DMS114 treated with DMSO at 0.1 percent for 48 hours (cell line): Measurements from ENCODE around the gene LCORL.
"Not testable (repeated sequence)": the region's sequence is repeated elsewhere in the genome, so short reads cannot be mapped to it uniquely, and the experiment has no call there.

Experiments
- DNase-seq: peaks from one replicate; lab custom pipeline; 2025; ENCODE audit not compliant: unreplicated experiment; lab: John Stamatoyannopoulos, UW

The LCORL gene

DNA sequence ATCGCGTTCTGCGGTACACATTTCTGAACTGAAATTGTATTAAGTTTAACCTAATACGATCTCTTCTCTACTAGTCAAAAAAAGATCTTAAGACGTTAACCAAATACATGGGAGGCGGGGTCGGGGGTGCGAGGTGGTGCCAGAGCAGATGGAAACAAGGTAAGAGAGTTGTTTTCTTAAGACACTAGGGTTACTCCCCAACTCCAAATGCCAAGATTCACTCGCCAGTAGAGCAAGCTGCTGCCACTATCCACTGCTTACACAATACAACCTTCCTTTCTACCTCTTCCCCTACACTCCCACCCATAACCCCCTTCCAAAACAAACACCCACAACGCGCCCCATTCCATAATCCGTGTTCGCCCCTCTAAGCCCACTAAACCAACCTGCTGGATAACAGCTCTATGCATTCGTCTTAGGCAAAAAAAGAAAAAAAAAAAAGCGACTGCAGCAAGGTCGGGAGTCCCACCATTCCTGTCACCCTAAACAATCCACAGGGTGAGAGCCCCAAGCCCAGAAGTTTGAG lies 1.3 kb downstream of the LCORL start:
- DNase-seq = no peak

DNA sequence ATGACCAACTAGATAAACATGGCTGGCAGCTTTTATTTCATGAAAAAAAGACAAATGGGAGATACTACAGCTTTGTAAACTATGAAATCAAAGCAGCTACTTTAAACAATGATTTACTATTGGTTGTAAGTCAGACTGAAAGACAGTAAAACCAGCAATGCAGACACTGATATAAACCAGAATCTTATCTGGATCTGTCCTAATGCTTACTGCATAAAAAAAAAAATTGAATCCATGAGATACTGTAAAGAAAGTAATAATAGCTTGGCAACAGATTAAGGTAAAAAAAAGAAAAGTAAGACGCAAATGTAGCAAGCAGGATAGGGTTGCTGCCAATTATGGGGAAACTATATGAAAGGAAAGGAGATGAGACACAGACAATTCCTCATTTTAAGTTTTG lies 7.3 kb downstream of the LCORL start:
- no peak for DNase-seq

DNA sequence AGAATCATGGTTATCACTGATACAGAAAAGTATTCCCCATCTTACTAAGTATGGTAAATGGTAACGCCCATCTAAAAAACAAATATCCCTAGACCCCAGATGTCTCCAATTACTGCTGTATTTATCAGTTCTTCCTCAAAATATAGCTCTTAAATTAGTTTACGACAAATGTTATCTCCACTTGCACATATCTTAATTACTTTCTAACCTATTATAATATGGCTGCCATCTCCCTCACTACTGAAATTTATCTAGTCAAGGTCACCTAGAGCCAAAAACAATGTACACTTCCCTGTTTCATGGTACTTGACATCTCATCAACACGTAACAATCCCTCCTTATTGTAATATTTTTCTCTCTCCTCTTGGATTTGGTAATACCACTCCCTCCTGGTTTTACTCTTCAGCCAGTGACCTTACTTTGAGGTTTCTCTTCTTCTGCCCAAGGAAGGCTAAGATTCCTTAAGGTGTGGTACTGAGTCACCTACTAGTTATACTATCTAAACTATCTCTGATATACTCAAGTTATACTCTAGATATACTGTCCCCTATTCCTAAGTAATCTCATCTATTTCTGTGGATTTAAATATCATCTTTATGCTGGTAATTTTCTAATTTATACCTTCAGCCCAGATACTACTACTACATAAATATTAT lies 8.6 kb downstream of the LCORL start:
- DNase-seq = no peak

DNA sequence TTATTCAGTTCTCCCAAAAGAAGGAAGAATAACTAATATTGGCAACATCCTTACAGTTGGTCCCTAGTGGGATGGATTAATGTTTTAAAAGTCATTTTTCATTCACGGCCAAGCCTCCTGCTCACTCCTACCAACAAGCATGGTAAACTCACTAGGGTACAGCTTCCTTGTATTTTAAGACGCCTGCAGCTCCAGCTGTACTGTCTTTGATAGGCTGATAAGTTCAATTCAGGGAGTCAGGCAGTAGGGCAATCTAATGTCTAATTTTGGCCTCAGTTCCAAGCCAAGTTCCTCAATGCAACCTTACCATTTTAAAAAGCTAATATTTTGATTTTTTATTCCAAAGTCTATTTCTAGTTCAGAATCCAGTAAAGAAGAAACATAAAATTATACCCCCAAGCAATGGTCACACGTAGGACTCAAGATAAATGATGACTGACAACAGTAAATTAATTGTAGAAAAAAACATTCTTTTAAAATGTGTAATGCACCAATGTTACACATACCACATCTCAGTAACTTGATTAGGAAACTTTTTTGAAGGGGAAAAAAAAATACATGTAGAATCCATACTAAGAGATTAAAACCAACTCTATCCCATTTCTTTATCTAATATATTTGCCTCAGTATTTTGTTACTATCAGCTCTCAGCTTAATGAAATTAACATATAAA lies 9.3 kb downstream of the LCORL start:
- no peak for DNase-seq

DNA sequence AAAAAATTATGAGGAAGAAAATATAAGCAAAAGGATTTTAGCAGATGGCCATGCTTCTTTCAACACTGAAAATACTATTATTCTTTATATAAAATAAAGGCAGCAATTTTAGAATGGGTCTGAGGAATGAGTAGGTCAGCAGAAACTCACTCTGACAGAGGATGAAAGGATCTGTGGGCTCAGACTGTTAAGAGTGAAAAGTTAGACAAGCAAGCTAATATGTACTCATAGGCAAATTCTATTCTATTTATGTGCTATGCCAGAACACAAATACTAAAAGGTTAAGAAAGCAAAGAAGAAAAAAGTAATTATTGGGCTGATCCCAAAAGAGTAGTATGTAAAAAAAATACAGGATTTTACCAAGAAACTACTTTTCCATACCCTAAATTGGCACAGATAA lies 13.9 kb downstream of the LCORL start:
- no peak for DNase-seq

DNA sequence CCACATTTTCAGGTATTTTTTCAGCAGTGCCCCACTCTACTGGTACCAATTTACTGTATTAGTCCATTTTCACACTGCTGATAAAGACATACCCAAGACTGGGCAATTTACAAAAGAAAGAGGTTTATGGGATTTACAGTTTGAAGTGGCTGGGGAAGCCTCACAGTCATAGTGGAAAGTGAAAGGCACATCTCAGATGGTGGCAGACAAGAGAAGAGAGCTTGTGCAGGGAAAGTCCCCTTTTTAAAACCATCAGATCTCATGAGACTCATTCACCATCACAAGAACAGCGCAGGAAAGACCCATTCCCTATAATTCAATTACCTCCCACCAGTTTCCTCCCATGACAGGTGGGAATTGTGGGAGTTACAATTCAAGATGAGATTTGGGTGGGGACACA lies 15.1 kb downstream of the LCORL start:
- not testable (repeated sequence) for DNase-seq

DNA sequence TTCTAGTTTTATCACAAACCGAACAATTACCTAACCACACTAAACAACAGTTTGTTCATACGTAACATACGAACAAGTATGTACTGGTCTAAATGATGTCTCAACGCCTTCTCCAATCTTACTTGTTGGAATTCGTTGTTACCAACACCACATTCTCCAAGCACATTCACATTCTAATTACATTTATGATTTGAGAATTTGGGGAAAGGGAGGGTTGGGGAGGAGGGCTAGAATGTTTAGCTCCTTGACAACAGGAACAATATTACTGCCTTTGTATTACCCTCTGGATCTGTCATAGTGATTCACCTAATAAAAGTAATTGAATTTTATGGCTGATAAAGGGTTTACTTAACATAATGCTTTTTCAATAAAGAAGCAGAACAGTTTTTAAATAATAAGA lies 24.4 kb downstream of the LCORL start:
- no peak for DNase-seq

DNA sequence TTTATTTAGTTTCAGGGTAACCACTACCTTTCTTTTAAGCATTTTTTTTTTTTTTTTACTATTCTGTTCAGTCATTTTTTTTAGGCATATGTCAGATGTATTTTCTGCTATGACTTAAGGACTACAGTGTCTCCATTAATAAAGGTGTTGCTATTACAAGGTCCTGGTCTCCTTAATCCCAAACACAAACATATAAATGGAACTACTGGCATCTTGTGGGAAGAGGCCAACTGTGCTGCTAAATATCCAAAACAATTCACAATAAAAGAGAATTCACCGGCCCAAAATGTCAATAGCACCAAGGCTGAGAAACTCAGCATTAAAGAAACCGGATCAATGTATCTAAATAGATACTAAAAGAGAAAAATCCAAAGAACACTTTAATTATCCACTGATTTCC lies 26.4 kb downstream of the LCORL start:
- no peak for DNase-seq

DNA sequence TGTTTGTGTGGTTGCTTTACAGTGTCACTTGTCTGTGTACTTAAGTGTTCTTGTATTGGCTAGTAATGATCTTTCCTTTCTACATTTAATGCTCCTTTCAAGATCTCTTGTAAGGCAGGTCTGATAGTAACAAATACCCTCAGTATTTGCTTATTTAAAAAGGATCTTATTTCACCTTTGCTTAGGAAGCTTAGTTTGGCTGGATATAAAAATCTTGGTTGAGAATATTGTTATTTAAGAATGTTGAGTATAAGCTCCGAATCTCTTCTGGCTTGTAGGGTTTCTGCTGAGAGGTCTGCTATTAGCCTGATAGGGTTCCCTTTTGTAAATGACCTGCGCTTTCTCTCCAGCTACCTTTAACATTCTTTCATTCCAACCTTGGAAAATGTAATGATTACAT lies 35.7 kb downstream of the LCORL start:
- no peak for DNase-seq

DNA sequence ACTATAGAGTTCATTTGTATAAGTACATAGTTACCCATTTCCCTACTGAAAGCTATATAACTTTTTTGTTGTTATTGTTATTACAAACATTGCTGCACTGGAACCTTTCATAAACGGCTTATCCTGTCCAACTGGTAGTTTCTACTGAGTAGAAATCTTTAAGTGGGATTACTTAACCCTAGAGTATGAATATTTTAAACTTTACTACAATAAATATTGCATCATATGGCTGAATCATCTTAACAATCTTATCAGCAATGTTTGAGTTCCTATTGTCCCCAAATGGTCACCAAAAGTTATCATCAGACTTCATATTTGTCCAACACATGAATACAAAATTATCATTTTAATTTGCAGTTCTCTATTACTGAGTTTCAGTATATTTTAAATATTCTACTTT lies 40.5 kb downstream of the LCORL start:
- no peak for DNase-seq

DNA sequence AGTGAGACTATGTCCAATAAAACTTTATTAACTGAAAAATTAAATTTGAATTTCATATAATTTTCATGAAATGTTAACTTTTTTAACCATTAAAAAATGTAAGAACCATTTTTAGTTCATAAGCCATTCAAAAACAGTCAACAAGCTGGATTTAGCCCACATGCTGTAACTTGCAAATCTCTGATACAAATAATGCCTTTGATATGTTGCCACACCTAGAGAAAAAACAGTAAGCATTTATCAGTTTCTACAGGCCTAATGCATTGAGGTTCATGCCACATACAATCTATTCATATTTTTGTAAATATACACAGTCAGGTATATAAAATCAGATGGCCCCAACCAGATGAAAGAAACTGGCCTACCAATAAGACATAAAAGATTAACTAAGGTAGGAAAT lies 52.8 kb downstream of the LCORL start:
- DNase-seq = no peak

DNA sequence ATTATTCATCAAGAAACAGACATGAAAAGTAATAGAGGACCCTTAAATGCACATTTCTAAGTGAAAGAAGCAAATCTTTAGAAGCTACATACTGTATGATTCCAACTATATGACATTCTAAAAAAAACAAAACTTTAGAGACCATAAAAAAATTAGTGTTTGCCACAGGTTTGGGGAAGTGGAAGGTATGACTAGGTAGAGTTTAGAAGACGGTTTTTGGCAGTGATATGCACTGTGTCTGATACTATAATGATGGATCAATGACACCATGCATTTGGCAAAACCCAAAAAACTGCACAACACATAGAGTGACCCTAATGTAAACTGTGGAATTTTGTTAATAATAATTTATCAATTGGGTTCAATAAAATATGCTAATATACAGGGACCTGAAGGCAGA lies 54.5 kb downstream of the LCORL start:
- DNase-seq = no peak

DNA sequence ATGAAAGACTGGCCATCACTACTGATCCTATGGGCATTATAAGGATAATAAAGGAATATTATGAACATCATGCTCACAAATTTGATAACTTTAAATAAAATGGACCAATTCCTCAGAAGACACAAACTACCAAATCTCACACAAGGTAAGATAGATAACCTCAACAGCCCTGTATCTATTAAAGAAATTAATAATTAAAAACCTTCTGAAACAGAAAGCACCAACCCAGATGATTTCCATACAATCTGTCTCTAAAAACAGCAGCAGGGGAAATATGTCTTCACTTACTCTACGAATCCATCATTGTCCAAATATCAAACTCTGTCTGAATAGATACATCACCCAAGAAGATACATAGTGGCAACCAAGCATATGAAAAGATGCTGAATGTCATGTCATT lies 55.2 kb downstream of the LCORL start:
- no peak for DNase-seq

DNA sequence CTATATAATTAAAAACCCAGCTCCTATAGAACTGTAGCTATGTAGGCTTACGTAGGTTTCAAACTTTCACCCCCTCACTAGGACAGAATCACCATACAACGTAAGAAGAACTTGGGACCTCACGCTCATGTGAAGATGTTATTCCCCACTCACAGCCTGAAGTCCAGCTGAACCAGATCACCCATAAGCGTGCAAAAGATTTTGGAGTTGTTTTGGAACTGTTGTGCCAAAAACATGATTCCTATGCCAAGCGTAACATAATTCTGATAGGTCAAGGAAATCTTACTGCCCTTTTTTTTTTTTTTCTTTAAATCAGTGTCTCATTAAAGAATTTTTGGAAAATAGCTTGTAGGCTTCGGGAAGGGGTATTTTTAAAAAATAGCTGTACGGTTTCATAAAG lies 57.0 kb downstream of the LCORL start:
- DNase-seq = no peak

DNA sequence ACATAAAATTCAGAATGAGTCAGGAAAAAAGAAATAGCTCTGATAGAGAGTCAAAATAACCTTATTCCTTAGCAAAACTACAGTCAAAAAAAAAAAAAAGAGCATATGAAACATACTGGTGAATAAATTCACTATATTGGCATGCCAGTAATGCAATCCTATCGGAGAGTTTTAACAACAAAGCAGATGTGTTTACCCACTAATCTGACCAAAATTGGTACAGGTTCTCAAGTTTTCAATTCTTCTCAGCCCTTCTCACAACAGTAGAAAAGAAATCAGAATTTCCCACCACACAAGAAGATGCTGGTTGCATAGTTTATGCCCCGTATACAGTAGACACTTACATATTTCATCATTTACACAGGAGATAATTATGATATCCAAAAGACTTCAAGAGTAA lies 59.4 kb downstream of the LCORL start:
- DNase-seq = no peak

DNA sequence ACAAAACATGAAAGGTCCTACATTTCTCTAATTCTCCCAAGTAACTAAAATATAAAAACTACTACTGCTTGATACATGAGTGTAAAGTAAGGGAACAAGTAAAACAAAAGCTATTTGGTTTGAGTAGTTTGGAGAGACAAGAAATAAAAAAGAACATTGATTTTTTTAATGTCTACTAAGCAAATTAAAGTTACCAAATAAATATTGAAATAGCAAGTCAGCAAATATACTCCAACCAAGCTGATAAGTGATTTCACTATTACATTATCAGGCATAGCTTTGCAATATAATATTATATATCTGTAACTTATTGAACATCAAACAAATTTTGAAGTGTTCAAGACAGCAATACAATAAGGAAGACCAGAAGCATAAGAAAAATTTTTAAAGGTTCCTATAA lies 60.3 kb downstream of the LCORL start:
- DNase-seq = no peak

DNA sequence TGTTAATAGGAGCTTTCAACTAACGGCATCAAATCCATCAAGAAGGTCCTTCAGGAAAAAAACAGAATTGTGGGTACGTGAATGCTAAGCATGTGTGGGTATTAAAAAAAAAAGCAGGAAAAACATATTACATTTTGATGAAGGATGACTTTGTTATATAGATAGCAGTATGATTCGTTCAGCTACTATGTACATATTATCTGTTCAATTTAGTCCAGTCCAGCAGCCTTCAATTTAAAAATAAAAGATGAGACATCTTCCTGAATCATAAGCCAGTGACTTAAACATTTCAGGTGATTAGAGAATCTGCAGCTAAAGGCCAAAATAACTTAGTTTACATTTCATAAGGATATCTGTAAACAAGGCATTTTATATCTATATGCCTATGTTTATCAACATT lies 63.4 kb downstream of the LCORL start:
- no peak for DNase-seq

DNA sequence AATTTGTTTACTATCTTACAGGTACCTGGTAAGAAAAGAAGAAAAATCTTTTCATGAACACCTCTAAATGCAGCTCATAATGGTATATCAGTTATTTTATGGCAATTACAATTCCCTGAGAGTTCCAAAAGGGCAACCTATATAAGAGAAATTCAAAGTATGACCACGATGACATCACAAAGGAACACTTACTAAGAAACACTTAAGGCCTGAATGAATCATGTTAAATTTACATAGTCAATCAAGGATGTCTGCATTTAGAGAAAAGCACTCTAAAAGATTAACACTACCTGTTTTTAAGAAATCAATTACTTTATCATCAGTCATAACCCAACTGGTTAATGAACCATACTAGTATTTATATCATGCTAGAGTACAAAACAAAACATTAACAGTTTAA lies 63.9 kb downstream of the LCORL start:
- no peak for DNase-seq

DNA sequence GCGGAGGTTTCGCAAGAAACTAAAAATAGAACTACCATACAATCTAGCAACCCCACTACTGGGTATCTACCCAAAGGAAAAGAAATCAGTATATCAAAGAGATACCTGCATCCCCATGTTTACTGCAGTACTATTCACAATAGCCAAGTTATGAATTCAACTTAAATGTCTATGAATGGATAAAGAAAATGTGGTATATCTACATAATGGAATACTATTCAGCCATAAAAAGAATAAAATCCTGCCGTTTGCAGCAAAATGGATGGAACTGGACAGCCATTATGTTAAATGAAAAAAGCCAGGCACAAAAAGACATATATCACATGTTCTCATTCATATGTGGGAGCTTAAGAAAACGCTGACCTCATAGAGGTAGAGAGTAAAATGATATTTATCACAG lies 65.3 kb downstream of the LCORL start:
- DNase-seq = no peak

DNA sequence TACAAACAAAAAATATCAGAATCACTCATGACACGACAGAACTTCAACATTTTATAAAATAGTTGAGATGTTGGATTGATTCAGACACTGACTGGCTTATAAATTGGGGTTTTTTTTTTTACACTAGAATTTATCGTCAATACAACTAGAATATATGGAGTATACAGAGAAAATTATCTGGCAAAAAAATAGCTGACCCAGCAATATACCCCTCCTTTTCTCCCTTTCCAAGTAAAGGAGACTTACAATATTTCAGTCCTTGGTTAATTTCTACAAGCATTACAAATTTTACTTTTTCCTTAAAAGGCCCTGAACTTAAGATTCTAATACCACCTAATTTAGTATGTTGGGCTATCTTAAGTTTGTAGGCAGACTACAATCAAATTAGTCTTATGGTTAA lies 76.3 kb downstream of the LCORL start:
- DNase-seq = no peak

DNA sequence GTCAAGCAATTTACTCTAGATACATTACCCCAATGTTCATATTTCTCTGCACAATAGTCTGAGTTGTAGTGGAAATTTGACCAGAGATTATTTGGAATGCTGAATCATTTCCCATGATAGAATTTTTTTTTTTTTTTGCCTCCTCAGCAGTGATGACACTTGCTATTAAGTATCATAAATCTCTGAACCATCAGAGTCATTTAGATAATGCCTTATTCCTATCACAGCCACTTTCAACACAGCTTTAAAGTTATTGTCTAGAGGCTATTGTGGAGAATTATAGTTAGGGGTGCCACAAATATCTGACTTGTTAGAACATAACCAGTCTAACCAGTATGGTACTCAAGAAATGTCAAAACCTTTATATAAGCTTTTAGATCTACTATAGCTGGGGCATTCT lies 79.8 kb downstream of the LCORL start:
- DNase-seq = no peak

DNA sequence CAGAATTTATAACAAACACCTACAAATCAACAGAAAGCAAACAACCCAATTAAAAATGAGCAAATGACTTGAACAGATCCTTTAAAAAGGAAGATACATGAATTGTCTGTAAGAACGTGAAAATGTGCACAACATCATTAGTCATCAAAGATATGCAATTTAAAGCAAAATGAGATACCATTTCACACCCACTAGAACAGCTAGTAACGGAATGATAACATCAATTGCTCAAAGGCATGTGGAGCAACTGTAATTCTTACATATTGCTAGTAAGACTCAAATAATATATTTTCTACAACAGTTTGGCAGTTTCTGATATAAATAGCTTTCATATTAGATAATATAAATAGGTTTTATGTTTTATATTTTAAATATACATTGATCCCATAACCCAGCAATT lies 82.5 kb downstream of the LCORL start:
- DNase-seq = no peak

DNA sequence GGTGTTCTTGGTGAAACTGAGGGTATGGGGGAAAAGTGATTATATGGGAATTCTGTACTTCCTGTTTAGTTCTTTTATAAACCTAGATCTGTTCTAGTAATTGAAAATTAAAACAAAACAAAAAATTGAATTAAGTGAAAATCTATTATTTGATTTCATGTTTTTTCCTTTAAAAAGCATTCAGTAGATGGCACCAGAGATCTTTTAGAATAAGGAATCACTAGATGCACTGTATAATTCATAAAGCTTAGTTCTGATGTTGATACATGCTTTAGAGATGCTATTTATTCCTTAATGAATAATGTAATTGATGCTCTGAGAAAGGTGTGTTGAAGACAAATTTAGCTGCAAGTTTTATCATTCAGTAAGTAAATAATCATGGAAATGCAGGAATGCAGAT lies 87.3 kb downstream of the LCORL start:
- no peak for DNase-seq
